Kidney epithelial cell (primary cell): ENCODE data around the gene SPEG. TPM values are rescaled to one million over a fixed set of nuclear protein-coding genes. Genes with fewer than 3 reads are reported as not detected.

Source experiments
- DNase-seq: peaks from one replicate; pipeline ENCODE4 v3.0.0-alpha.2; 2010; ENCODE audit warnings: low read depth
- H3K27me3 ChIP-seq: 2 replicates; pipeline ENCODE4 v1.6.0; 2011; ENCODE audit warnings: low read length; ENCODE audit not compliant: control insufficient read depth, insufficient read depth
- H3K36me3 ChIP-seq: 2 replicates; pipeline ENCODE4 v1.5.1; 2011; ENCODE audit warnings: low read length; ENCODE audit not compliant: control insufficient read depth, insufficient read depth
- H3K4me3 ChIP-seq: 2 replicates; pipeline ENCODE4 v1.5.1; 2011; ENCODE audit warnings: low read depth, mild to moderate bottlenecking, control low read depth, low read length
- total RNA-seq: library from RNA; depleted of rRNA; stranded (reverse); fragments of >200 nt; gene quantifications from 2 replicates; pipeline ENCODE4 v1.2.3, GENCODE V29; 2015
- TF ChIP-seq, protein P1 (sequence below): IDR thresholded peaks from 2 replicates; pipeline ENCODE4 v1.5.1; 2011; ENCODE audit warnings: mild to moderate bottlenecking, moderate library complexity, low read length, control low read depth, inconsistent platforms; ENCODE audit not compliant: insufficient read depth, poor library complexity, severe bottlenecking

The SPEG gene
- total RNA-seq, 1 donor from 2014 or later: 9.9 TPM

DNA sequence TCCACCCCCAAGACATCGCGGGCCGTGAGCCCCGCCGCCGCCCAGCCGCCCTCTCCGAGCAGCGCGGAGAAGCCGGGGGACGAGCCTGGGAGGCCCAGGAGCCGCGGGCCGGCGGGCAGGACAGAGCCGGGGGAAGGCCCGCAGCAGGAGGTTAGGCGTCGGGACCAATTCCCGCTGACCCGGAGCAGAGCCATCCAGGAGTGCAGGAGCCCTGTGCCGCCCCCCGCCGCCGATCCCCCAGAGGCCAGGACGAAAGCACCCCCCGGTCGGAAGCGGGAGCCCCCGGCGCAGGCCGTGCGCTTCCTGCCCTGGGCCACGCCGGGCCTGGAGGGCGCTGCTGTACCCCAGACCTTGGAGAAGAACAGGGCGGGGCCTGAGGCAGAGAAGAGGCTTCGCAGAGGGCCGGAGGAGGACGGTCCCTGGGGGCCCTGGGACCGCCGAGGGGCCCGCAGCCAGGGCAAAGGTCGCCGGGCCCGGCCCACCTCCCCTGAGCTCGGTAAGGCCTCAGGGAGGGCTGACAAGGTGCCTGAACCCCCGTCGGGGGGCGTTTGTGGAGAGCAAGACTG lies 14.2 kb downstream of the SPEG start:
- DNase-seq: no peak
- Histone ChIP-seq H3K4me3 (no peak overlapping the region), H3K27me3 (peaks cover 16% of the 10 kb centered on the region), H3K36me3 (peaks cover 1% of the 10 kb centered on the region)
- TF ChIP-seq, protein P1, sequence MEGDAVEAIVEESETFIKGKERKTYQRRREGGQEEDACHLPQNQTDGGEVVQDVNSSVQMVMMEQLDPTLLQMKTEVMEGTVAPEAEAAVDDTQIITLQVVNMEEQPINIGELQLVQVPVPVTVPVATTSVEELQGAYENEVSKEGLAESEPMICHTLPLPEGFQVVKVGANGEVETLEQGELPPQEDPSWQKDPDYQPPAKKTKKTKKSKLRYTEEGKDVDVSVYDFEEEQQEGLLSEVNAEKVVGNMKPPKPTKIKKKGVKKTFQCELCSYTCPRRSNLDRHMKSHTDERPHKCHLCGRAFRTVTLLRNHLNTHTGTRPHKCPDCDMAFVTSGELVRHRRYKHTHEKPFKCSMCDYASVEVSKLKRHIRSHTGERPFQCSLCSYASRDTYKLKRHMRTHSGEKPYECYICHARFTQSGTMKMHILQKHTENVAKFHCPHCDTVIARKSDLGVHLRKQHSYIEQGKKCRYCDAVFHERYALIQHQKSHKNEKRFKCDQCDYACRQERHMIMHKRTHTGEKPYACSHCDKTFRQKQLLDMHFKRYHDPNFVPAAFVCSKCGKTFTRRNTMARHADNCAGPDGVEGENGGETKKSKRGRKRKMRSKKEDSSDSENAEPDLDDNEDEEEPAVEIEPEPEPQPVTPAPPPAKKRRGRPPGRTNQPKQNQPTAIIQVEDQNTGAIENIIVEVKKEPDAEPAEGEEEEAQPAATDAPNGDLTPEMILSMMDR: no peak

- Histone ChIP-seq H3K27me3 (peaks cover 15% of the 10 kb centered on the region), H3K4me3 (no peak overlapping the region), H3K36me3 (peaks cover 1% of the 10 kb centered on the region)
- no peak for DNase-seq
- TF ChIP-seq, protein P1: no peak
Measured at GRCh38 chr2:219449609-219450008, 15.0 kb downstream of the SPEG start.

GRCh38 chr2:219451661-219452360 lies 17.2 kb downstream of the SPEG start:
- Histone ChIP-seq H3K4me3 (no peak overlapping the region), H3K27me3 (peaks cover 13% of the 10 kb centered on the region), H3K36me3 (peaks cover 1% of the 10 kb centered on the region)
- TF ChIP-seq, protein P1: no peak
- no peak for DNase-seq

GRCh38 chr2:219452361-219453317 lies 18.0 kb downstream of the SPEG start:
- peaks cover 1% of the 10 kb centered on the region for H3K36me3 ChIP-seq
- TF ChIP-seq, protein P1: no peak
- H3K4me3 ChIP-seq: no peak overlapping the region
- peak; percentile 77 for DNase-seq
- peaks cover 8% of the 10 kb centered on the region for H3K27me3 ChIP-seq

DNA sequence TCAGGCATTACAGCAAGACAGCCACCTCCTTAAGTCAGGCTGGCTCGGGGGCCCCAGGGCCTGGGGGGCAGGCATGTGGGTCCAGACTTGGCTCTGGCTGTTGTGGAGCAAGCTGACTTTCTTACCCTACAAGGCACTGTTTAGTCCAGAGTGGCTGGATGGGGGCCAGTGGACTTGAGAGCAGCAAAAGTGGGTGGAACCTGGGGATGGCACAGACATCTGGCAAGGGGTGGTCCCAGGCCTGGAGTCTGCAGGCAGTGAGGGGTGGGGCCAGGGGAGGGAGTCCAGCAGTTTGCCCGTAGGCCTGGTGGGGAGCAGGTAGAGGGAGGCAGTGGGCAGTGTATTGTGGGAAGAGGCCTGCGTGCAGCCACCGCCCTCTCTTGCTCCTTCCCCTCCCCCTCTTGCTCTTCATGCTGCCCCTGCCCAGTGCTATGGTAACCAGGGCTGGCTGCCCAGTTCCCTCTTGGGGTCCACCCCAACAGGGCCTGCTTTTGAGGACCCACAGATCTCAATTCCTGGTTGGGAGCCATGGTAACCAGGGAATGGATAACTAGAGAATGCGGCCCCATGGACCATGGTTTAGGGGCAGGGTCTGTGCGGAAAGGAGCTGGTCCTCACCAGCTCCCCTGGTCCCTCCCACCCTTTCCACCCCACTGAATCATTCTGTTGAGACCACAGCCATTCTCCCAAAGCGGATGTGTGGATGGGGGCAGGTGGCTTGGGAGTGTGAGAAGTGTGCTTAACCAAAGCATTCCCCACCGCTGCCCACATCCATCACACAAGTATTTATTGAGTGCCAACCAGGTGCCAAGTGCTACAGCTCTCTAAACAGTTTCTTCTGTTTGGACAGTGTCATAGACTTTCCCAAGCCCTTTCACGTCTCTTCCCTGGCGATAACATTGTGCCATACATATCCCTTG lies 19.3 kb downstream of the SPEG start:
- H3K4me3 ChIP-seq: no peak overlapping the region
- no peaks in the 10 kb centered on the region for H3K27me3 ChIP-seq
- H3K36me3 ChIP-seq: peaks cover 1% of the 10 kb centered on the region
- TF ChIP-seq, protein P1: no peak
- no peak for DNase-seq
